D721Med (cell line): ENCODE data around the gene CFAP157.

Source experiments
- DNase-seq: peaks from one replicate; pipeline ENCODE4 v3.0.0; 2011; ENCODE audit warnings: low spot score; ENCODE audit not compliant: insufficient read length
- FAIRE-seq: peaks from 2 replicates; lab custom pipeline; 2011; peaks lifted over from hg19 to GRCh38; lab: Jason Lieb, UNC
- CTCF ChIP-seq: IDR thresholded peaks from 2 replicates; pipeline ENCODE4 v1.5.1; 2012; ENCODE audit warnings: mild to moderate bottlenecking, control low read depth; ENCODE audit not compliant: insufficient read depth; ENCODE audit errors: missing control alignments

The CFAP157 gene

GRCh38 chr9:127730262-127730661 lies 23.5 kb downstream of the CFAP157 start:
- FAIRE-seq (no peak), DNase-seq (no peak)
- TF ChIP-seq CTCF = no peak

- FAIRE-seq = no peak
- no peak for DNase-seq
- TF ChIP-seq CTCF = no peak
These were observed 24.1 kb downstream of the CFAP157 start for GRCh38 chr9:127730799-127731410.

GRCh38 chr9:127731938-127732337 lies 25.1 kb downstream of the CFAP157 start:
- DNase-seq = no peak
- FAIRE-seq = no peak
- TF ChIP-seq CTCF = no peak

GRCh38 chr9:127732444-127732843 lies 25.7 kb downstream of the CFAP157 start:
- DNase-seq (no peak), FAIRE-seq (no peak)
- no peak for TF ChIP-seq CTCF

GRCh38 chr9:127733614-127734013 lies 26.8 kb downstream of the CFAP157 start:
- FAIRE-seq = no peak
- DNase-seq = no peak

GRCh38 chr9:127734247-127734746 lies 27.5 kb downstream of the CFAP157 start:
- TF ChIP-seq CTCF = no peak
- DNase-seq (peak; percentile 77), FAIRE-seq (no peak)

More at GRCh38 chr9:127733614-127734013, 26.8 kb downstream of the CFAP157 start:
- TF ChIP-seq CTCF = no peak
